Hematopoietic multipotent progenitor cell (in vitro differentiated cells): ENCODE results near the gene STK24. TPM values are rescaled to one million over a fixed set of nuclear protein-coding genes. Genes with fewer than 3 reads are reported as not detected.

Experiments
- DNase-seq, 3 donors: peaks; one replicate each; pipeline ENCODE4 v3.0.0-alpha.2; 2011 to 2015; ENCODE audit warnings: low read depth in 2 of 3, low spot score in 2 of 3
- total RNA-seq: library from RNA; depleted of rRNA; stranded (reverse); fragments of >200 nt; gene quantifications from one replicate; pipeline ENCODE4 v1.2.3, GENCODE V29; 2012

STK24 gene
- total RNA-seq, 1 donor = 24.8 TPM

- DNase-seq = no peak
These were observed 81.1 kb downstream of the STK24 start for GRCh38 chr13:98495627-98496478.

GRCh38 chr13:98494769-98495168, 82.1 kb downstream of the STK24 start:
- DNase-seq = no peak

GRCh38 chr13:98493042-98493712, 83.7 kb downstream of the STK24 start:
- DNase-seq = no peak

- DNase-seq = no peak
These were observed 84.4 kb downstream of the STK24 start for GRCh38 chr13:98492335-98493041.

GRCh38 chr13:98490866-98491265, 86.0 kb downstream of the STK24 start:
- no peak for DNase-seq

GRCh38 chr13:98490195-98490836, 86.6 kb downstream of the STK24 start:
- DNase-seq = peak in 2 of 3 donors; percentile 57 to 86

GRCh38 chr13:98489446-98490194, 87.3 kb downstream of the STK24 start:
- DNase-seq = no peak

GRCh38 chr13:98488736-98489135, 88.2 kb downstream of the STK24 start:
- no peak for DNase-seq

GRCh38 chr13:98487522-98487921, 89.4 kb downstream of the STK24 start:
- DNase-seq = peak in 1 of 3 donors; percentile 39

- no peak for DNase-seq
These were observed 89.9 kb downstream of the STK24 start for GRCh38 chr13:98487016-98487415.

- no peak for DNase-seq
These were observed 90.5 kb downstream of the STK24 start for GRCh38 chr13:98486412-98486811.

GRCh38 chr13:98485561-98485960, 91.3 kb downstream of the STK24 start:
- no peak for DNase-seq

- peak; percentile 32 to 74 (median 56) for DNase-seq
These were observed 92.4 kb downstream of the STK24 start for GRCh38 chr13:98484289-98485219.

- DNase-seq = no peak
These were observed 93.2 kb downstream of the STK24 start for GRCh38 chr13:98483601-98484288.

GRCh38 chr13:98482476-98483444, 94.1 kb downstream of the STK24 start:
- DNase-seq = no peak

- DNase-seq = no peak
These were observed 95.7 kb downstream of the STK24 start for GRCh38 chr13:98480915-98481877.
